A549 treated with AZD2906 at 1 μM for 4 hours (cell line): ENCODE measurements around the gene REX1BD. TPM values are rescaled to one million over a fixed set of nuclear protein-coding genes. Genes with fewer than 3 reads are reported as not detected.

ENCODE experiments used
- total RNA-seq: library from RNA; stranded (reverse); fragments of 200-300 nt; extraction: Qiagen RNA extraction; gene quantifications from 5 replicates; pipeline ENCODE4 v1.2.3, GENCODE V29; 2022

Gene REX1BD
- total RNA-seq: 38.4 to 61.9 TPM (median 59.3 TPM) in 5 replicates

DNA sequence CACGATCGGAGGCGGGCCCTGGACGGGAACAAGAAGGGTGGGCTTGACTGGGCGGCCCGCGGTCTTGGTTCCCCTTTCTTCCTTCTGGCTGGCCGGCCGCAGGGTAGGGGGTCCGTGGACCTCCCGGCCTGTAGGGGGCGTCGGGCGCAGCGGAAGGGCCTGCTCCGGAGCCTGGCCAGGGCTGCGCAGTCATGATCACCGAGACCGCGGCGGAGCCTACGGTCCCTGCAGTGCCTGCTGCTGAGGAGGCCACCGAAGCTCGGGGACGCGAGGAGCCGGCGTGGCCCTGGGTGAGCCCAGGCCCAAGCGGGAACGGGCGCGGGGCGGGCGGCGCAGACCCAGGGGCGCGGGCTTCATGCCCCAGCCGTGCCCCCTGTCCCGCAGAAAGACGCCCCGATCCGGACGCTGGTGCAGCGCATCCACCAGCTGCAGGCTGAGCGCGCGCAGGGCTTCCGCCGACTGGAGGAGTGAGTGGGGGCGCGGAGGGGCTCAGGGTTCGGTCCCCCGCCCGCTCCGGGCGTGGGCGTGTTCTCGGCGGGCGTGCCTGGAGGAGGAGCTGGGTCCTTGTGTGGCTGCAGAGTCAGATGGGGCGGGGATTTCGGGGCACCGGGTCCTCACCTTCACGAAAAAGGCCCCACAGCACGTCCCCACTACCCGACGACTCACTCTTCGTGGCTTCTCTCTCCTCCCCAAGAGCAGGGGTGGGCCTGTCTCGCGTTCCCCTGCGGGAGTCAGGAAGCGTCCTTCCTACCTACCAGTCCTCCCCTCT lies at the start of gene REX1BD:
REX1BD (plus strand) TSS at position 188 of the 769 bp plus-strand sequence; CDS start at position 192, 4 bp downstream.

DNA sequence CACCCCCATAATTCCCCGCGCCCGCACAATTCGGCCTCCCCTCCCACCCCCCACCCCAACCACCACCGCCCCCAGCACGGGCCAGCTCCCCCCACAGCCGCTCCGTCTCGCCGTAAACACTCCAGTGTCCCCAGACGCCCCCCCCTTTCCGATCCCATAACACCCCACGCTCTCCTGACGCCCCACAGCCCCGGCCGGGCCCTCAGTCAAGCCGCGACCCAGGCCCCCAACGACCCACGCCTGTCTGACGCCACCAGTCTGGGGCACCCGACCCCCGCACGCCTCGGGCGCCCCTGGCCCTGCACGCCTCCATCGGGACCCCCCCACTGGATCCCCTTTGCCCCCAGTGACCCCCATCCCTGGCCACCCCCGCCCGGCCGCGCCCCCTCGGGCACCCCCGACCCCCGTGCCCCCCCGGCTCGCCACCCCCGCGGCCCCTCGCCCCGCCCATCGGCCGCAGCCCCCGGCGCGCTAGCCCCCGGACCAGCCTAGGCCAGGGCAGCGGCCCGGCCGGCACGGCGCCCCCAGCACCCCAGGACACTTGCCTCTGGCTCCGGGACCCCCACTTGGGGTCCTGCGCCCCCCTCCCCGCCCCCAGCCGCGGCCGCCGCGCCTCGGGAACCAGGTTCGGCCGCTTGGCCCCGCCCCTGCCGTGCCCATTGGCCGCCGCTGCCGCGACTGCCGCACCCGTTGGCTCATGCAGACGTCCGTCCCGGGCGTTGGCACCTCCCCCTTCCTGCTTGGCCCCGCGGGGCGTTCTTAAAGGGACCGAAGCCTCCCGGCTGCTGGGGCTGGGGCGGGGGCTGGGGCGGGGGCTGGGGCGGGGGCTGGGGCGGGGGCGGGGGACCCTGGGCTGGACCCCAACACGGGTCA lies 45.4 kb upstream of the REX1BD start, which contains the start of gene FKBP8:
FKBP8 (minus strand) TSS at position 633 of the 873 bp plus-strand sequence. CDS start 1,603 bp downstream, outside the sequence.

GRCh38 chr19:18557411-18558201 lies 31.0 kb upstream of the REX1BD start, which contains the start of gene KXD1:
Gene KXD1, plus strand, starts transcription at chr19:18557870. Its CDS starts 4,187 bp downstream, at chr19:18562057.

DNA sequence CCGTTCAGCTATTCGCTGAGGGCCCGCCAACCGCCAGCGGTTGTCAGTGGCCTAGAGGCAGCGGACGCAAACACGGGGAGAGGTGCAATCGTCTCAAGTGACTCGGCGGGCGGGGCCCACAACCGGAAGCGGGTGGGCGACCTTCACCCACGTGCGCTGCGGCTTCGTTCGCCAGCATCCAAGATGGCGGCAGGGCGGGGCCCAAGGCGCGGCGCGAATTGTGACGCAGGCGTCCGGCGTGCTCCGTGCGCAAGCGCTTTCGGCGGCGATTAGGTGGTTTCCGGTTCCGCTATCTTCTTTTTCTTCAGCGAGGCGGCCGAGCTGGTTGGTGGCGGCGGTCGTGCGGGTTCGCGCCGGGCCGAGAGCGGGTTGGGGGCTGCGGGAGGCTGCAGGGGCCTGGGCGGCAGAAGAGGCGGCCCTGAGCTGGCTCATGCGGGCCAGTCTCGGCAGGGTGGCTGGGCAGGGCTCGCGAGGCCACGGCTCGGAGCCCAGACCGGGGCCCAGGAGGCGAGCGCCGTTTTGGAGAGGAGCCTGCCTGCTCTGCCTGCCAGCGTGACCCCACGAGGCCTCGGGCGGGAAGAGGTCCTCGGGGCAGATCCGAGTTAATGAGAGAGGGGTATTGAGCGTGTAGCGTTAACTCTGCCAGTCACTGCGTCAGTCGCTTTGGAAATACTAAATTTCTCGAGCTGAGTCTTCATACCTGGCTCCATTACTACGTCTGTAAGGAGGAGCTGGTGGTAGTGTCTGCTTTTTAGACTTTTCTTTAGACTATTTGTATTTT lies 16.8 kb upstream of the REX1BD start, which contains the start of gene UBA52:
UBA52 (plus strand) TSS at position 294 of the 781 bp plus-strand sequence. CDS start 1,444 bp downstream, outside the sequence.

GRCh38 chr19:18606281-18607225 lies 18.0 kb downstream of the REX1BD start, which contains the start of gene CRLF1:
Gene CRLF1, minus strand, starts transcription at chr19:18606799. Its CDS starts 143 bp downstream, at chr19:18606656.

DNA sequence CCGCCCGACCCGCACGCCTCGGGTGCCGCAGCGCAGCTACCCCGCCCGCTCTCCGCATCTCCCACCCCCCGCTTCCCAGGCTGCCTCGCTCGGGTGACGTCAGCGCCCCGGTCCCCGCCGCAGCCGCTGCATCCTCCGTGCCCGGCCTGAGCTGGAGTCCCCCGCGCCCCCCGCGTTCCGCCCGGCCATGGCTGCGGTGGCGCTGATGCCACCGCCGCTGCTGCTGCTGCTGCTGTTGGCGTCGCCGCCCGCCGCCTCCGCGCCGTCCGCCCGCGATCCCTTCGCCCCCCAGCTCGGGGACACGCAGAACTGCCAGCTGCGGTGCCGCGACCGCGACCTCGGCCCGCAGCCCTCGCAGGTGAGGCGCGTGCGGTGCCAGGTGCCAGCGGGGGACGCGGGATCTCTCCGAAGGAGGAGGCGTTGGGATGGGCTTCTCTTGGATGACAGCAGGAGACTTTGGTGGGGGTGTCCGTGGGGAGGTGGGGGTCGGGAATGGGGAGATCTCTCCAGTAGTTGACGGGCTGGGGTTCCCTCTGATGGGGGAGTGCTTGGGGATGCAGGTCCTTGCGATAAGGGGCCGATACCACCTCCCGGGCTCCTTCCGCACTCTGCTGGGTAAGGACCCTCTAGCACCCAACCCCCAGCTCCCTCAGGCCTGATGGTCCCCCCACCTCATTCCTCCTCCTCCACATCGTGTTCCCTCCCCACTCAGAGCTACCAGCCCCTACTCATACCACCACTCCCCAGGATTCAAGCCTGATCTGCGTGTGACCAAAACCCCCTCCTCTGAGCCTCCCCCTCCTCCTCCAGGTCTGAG lies 24.4 kb downstream of the REX1BD start, which contains the start of gene TMEM59L:
TMEM59L (plus strand) TSS at position 99 of the 817 bp plus-strand sequence; CDS start at position 188, 89 bp downstream.

DNA sequence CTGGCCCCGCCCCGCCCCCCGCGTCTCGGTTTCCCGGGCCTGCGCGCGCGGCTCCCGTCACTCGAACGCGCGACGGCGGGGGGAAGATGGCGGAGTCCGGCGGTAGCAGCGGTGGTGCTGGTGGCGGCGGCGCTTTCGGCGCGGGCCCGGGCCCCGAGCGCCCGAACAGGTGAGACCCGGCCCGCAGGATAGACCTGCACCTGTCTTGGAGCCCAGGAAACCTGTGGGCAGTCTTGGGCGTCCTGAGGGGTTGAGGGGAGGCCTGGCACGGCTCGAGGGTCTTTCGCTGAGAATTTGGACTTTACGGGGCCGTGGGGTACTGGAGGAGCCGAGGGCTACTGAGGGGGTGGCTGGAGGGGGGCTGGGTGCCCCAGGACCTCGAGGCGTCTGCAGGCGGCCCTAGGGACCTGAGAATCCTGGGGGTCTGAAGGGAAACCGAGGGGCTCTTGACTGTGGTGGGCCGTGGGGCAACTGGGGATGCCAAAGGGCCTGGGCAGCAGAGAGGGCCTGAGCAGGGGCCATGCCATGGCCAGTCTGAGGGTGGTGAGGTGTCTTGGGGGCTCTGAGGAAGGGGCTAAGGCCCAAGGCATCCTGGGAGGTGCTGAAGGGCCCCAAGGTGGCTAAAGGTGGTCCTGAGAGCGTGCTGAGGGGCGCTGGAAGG lies 48.5 kb downstream of the REX1BD start, which contains the start of gene KLHL26:
KLHL26 (plus strand) TSS at position 60 of the 661 bp plus-strand sequence; CDS start at position 87, 27 bp downstream.

Other genes with a start within 250 kb of the REX1BD start
- 1.8 to 2.8 TPM (median 2.2 TPM) in 5 replicates for gene PGPEP1, start 248.2 kb upstream of the REX1BD start, total RNA-seq
- gene GDF15, start 202.6 kb upstream of the REX1BD start, total RNA-seq: 10.6 to 23.6 TPM (median 18.0 TPM) in 5 replicates
- 0.06 TPM in 1 of 5 replicates, not detected in the others for gene LRRC25, start 191.2 kb upstream of the REX1BD start, total RNA-seq
- gene SSBP4, start 169.4 kb upstream of the REX1BD start, total RNA-seq: 37.8 to 50.9 TPM (median 47.3 TPM) in 5 replicates
- 26.7 to 47.4 TPM (median 41.5 TPM) in 5 replicates for gene ISYNA1, start 150.7 kb upstream of the REX1BD start, total RNA-seq
- gene ELL, start 66.7 kb upstream of the REX1BD start, total RNA-seq: 4.7 to 6.5 TPM (median 5.8 TPM) in 5 replicates
- gene FKBP8, start 45.2 kb upstream of the REX1BD start, total RNA-seq: 131 to 157 TPM (median 154 TPM) in 5 replicates
- gene KXD1, start 30.9 kb upstream of the REX1BD start, total RNA-seq: 82.7 to 107 TPM (median 102 TPM) in 5 replicates
- gene UBA52, start 16.9 kb upstream of the REX1BD start, total RNA-seq: 983 to 1,214 TPM (median 1,180 TPM) in 5 replicates
- 5.3 to 11.4 TPM (median 10.2 TPM) in 5 replicates for gene CRLF1, start 18.0 kb downstream of the REX1BD start, total RNA-seq
- gene TMEM59L, start 24.1 kb downstream of the REX1BD start, total RNA-seq: 4.3 to 7.0 TPM (median 6.3 TPM) in 5 replicates
- gene KLHL26, start 48.2 kb downstream of the REX1BD start, total RNA-seq: 3.7 to 5.9 TPM (median 5.4 TPM) in 5 replicates
- 3.1 to 5.6 TPM (median 4.8 TPM) in 5 replicates for gene CRTC1, start 94.9 kb downstream of the REX1BD start, total RNA-seq
- 0.18 to 0.39 TPM (median 0.24 TPM) in 5 replicates for gene COMP, start 202.5 kb downstream of the REX1BD start, total RNA-seq
- 36.1 to 43.5 TPM (median 42.0 TPM) in 5 replicates for gene UPF1, start 243.2 kb downstream of the REX1BD start, total RNA-seq